Loucy (cell line): ENCODE results near the gene PDE4D.

Experiments used
- EZH2phosphoT487 ChIP-seq: fragments of 200-600 bp; IDR thresholded peaks from 2 replicates; pipeline ENCODE4 v1.6.1; 2018; ENCODE audit warnings: antibody characterized with exemption, mild to moderate bottlenecking, moderate library complexity, borderline replicate concordance
- TF ChIP-seq, protein P1 (sequence below): fragments of 200-600 bp; sonication (generic); conservative IDR thresholded peaks from 2 replicates; pipeline ENCODE4 v1.5.1; 2014; ENCODE audit warnings: mild to moderate bottlenecking, antibody characterized with exemption, low read length

GRCh38 chr5:59620535-59621212, 272.9 kb downstream of the PDE4D start:
- TF ChIP-seq, protein P1, sequence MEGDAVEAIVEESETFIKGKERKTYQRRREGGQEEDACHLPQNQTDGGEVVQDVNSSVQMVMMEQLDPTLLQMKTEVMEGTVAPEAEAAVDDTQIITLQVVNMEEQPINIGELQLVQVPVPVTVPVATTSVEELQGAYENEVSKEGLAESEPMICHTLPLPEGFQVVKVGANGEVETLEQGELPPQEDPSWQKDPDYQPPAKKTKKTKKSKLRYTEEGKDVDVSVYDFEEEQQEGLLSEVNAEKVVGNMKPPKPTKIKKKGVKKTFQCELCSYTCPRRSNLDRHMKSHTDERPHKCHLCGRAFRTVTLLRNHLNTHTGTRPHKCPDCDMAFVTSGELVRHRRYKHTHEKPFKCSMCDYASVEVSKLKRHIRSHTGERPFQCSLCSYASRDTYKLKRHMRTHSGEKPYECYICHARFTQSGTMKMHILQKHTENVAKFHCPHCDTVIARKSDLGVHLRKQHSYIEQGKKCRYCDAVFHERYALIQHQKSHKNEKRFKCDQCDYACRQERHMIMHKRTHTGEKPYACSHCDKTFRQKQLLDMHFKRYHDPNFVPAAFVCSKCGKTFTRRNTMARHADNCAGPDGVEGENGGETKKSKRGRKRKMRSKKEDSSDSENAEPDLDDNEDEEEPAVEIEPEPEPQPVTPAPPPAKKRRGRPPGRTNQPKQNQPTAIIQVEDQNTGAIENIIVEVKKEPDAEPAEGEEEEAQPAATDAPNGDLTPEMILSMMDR, result no peak
- TF ChIP-seq EZH2phosphoT487, result no peak
